LHCN-M2 (cell line): Measurements from ENCODE around the gene WDR46. TPM values are rescaled to one million over a fixed set of nuclear protein-coding genes. Genes with fewer than 3 reads are reported as not detected.

Source experiments
- total RNA-seq: library from RNA; depleted of rRNA; stranded (reverse); fragments of >200 nt; gene quantifications from 2 replicates; pipeline ENCODE4 v1.2.3, GENCODE V29; 2014; rRNA removed

WDR46 gene
- total RNA-seq, 1 experiment from 2014 or later, result 98.3 TPM

Other genes with a start within 250 kb of the WDR46 start
- 0.86 and 3.4 TPM in 2 replicates for gene HLA-DPA1, start 215.6 kb downstream of the WDR46 start, total RNA-seq
- gene HLA-DPB1, start 213.2 kb downstream of the WDR46 start, total RNA-seq, result 1.0 and 3.8 TPM in 2 replicates
- 0.96 and 1.1 TPM in 2 replicates for gene COL11A2, start 96.8 kb downstream of the WDR46 start, total RNA-seq
- gene RXRB, start 88.6 kb downstream of the WDR46 start, total RNA-seq, result 17.4 and 23.0 TPM in 2 replicates
- 91.9 and 104 TPM in 2 replicates for gene SLC39A7, start 88.4 kb downstream of the WDR46 start, total RNA-seq
- gene HSD17B8, start 84.6 kb downstream of the WDR46 start, total RNA-seq, result 7.9 and 9.1 TPM in 2 replicates
- gene RING1, start 80.7 kb downstream of the WDR46 start, total RNA-seq, result 17.4 and 22.2 TPM in 2 replicates
- gene VPS52, start 17.4 kb downstream of the WDR46 start, total RNA-seq, result 40.0 and 51.0 TPM in 2 replicates
- 2,111 and 2,414 TPM in 2 replicates for gene RPS18, start 17.2 kb downstream of the WDR46 start, total RNA-seq
- 0.06 and 0.19 TPM in 2 replicates for gene B3GALT4, start 12.1 kb downstream of the WDR46 start, total RNA-seq
- 67.6 and 82.1 TPM in 2 replicates for gene PFDN6, start 362 bp upstream of the WDR46 start, total RNA-seq
- 20.6 and 24.4 TPM in 2 replicates for gene RGL2, start 9.7 kb upstream of the WDR46 start, total RNA-seq
- 44.9 and 57.9 TPM in 2 replicates for gene TAPBP, start 24.8 kb upstream of the WDR46 start, total RNA-seq
- gene ZBTB22, start 28.5 kb upstream of the WDR46 start, total RNA-seq, result 10.1 and 15.0 TPM in 2 replicates
- gene DAXX, start 33.7 kb upstream of the WDR46 start, total RNA-seq, result 51.6 and 64.3 TPM in 2 replicates
- gene KIFC1, start 102.6 kb upstream of the WDR46 start, total RNA-seq, result 97.6 and 98.5 TPM in 2 replicates
- 39.3 and 49.7 TPM in 2 replicates for gene PHF1, start 121.8 kb upstream of the WDR46 start, total RNA-seq
- 230 and 234 TPM in 2 replicates for gene CUTA, start 128.9 kb upstream of the WDR46 start, total RNA-seq
- 2.4 and 4.2 TPM in 2 replicates for gene SYNGAP1, start 130.8 kb upstream of the WDR46 start, total RNA-seq
- 5.5 and 5.7 TPM in 2 replicates for gene ZBTB9, start 165.3 kb upstream of the WDR46 start, total RNA-seq